Measurements from ENCODE around the gene OR8B2.

DNA sequence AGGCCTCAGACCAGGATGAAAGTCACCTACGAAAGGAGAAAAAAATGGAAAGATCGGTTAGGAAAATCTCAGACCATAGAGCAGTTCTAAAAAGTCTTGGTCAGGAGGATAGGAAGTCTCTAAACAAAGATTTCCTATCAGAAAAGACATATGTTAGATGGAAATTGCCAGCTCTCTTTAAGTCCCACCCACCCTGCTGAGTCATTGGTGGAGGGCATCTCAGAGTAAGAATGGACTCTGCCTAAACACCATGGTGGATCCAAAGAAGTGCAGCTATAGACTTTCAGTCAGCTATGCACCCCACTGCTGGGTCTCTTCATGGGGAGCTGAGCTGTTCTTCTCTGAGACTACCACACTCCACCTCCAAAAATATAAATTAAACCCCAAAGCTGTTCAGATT lies 3.7 kb downstream of the OR8B2 start:
- TF ChIP-seq, protein P1, sequence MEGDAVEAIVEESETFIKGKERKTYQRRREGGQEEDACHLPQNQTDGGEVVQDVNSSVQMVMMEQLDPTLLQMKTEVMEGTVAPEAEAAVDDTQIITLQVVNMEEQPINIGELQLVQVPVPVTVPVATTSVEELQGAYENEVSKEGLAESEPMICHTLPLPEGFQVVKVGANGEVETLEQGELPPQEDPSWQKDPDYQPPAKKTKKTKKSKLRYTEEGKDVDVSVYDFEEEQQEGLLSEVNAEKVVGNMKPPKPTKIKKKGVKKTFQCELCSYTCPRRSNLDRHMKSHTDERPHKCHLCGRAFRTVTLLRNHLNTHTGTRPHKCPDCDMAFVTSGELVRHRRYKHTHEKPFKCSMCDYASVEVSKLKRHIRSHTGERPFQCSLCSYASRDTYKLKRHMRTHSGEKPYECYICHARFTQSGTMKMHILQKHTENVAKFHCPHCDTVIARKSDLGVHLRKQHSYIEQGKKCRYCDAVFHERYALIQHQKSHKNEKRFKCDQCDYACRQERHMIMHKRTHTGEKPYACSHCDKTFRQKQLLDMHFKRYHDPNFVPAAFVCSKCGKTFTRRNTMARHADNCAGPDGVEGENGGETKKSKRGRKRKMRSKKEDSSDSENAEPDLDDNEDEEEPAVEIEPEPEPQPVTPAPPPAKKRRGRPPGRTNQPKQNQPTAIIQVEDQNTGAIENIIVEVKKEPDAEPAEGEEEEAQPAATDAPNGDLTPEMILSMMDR (conservative IDR thresholded peaks at IDR 0.05; ENCODE audit: low read length), result no peak
- TF ChIP-seq EZH2phosphoT487 (IDR thresholded peaks at IDR 0.05; ENCODE audit: borderline replicate concordance), result no peak

All from Loucy (cell line).